Large intestine (tissue), 3 donors: ENCODE results near the gene CC2D2A. TPM values are rescaled to one million over a fixed set of nuclear protein-coding genes. Genes with fewer than 3 reads are reported as not detected.
A peak's percentile ranks its signal among the peaks of the same experiment; 100 is the strongest.

Source experiments
- DNase-seq, 2 donors: peaks; one replicate each; pipeline versions ENCODE4 v3.0.0 to v3.0.0-alpha.2; 2013
- H3K27ac ChIP-seq: one replicate; pipeline ENCODE4 v1.5.1; 2013; ENCODE audit warnings: low read length
- H3K27me3 ChIP-seq: 2 replicates; pipeline ENCODE4 v1.6.1; 2013; ENCODE audit warnings: low read length; ENCODE audit not compliant: control insufficient read depth, insufficient read depth
- H3K36me3 ChIP-seq: 2 replicates; pipeline ENCODE4 v1.6.1; 2013; ENCODE audit warnings: low read length; ENCODE audit not compliant: control insufficient read depth, insufficient read depth
- H3K4me1 ChIP-seq: one replicate; pipeline ENCODE4 v1.6.1; 2013; ENCODE audit warnings: low read length; ENCODE audit not compliant: control insufficient read depth, insufficient read depth
- H3K4me3 ChIP-seq: one replicate; pipeline ENCODE4 v1.5.1; 2013; ENCODE audit warnings: low read length
- H3K9me3 ChIP-seq: one replicate; pipeline ENCODE4 v1.6.1; 2013; ENCODE audit warnings: mild to moderate bottlenecking, low read depth, low read length, moderate library complexity; ENCODE audit not compliant: control insufficient read depth
- WGBS: methylation state at CpG from one replicate; pipeline ENCODE4 v1.1.5; 2013; ENCODE audit warnings: low lambda C conversion rate; ENCODE audit not compliant: insufficient coverage; 5-methylcytosine and 5-hydroxymethylcytosine counted together
- polyA plus RNA-seq: library from polyadenylated mRNA; unstranded; fragments of 120-200 nt; gene quantifications from one replicate; pipeline ENCODE4 v1.2.1, GENCODE V29; 2013

CC2D2A gene
- polyA plus RNA-seq, 1 donor = 16.4 TPM

DNA sequence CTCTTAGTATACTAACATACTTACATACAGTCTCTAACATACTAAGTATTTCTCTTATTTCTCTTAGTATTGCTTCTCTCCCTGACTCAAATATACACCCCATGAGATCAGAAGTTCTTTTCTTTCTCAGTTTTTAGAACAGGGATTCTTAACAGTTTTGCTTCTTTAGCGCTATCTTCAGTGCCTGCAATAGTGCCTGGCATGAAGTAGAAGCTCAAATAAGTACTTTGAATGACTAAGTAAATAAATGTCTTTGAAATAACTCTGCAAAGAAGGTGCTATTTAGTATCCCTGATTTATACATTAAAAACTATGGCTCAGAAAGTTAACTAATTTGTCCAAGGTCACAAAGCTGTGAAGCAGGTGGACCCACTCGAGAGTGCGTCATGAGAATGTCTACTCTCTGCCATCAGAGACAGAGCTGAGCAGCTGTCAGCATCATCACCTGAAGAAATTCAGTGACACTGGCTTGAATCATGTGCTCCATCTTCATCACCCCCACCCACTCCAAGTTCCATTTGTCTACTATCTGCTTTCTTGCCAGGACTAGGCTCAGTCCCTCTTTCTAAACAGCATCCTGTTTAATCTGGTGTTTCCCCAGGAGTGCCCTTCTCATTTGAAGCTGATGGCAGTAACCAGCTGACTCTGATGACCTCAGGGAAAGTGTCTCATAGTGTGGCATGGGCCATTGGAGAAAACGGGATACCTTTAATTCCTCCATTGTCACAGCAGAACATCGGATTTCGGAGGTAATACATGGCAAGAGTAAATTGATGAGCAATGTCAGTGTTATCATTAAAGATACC lies 83.1 kb downstream of the CC2D2A start:
- Histone ChIP-seq H3K9me3 (no peaks in the 10 kb centered on the region), H3K36me3 (peaks cover 13% of the 10 kb centered on the region), H3K4me3 (no peak overlapping the region), H3K4me1 (peaks cover 5% of the 10 kb centered on the region), H3K27me3 (no peaks in the 10 kb centered on the region), H3K27ac (no peak overlapping the region)
- 87% methylated on average over 3 of the region's 6 CpGs for WGBS
- DNase-seq = no peak

GRCh38 chr4:15556511-15557092 lies 86.9 kb downstream of the CC2D2A start:
- peaks cover 19% of the 10 kb centered on the region for H3K36me3 ChIP-seq
- WGBS = 77% methylated on average over 3 of the region's 4 CpGs
- no peaks in the 10 kb centered on the region for H3K27me3 ChIP-seq
- H3K4me1 ChIP-seq = peaks cover 10% of the 10 kb centered on the region
- H3K9me3 ChIP-seq = no peaks in the 10 kb centered on the region
- no peak overlapping the region for H3K4me3 ChIP-seq
- no peak for DNase-seq
- no peak overlapping the region for H3K27ac ChIP-seq

DNA sequence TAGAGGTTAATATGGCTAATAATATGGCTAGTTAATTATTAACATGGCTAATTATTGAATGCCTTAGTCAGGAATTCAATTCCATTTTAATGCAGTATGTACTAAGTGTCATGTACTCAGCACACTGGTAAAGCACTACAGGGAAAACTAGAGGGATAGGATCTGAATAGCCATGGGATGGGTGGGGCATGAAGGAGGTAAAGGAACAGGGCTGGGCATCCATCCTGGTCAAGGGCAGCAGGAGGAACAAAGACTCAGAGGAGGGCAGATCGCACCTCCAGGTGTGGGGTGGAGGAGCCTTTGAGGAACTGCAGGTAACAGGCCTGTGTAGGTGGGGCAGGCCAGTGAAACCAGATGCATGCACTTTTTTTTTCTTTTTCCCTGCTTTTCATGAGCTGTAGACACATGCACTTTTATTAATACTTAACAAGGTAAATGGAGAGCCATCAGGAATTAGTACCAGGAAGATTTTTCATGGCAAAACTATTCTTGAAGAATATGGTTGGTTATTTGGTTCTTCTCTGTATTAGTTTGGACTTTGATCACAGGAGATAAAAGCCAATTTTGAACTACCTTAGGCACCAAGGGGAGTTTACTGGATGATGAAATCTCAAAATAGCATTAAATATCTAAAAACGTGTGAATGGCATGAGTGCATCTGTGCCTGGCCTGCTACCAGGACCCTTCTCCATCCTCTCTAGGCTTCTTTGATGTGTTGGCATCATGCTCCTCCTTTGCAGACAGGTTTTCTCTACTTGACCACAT lies 88.3 kb downstream of the CC2D2A start:
- whole genome bisulfite sequencing = no CpG with 5 or more reads among the region's 2 CpGs

GRCh38 chr4:15558561-15558960 lies 88.9 kb downstream of the CC2D2A start:
- WGBS = 88% methylated on average over 1 of the region's 2 CpGs
- Histone ChIP-seq H3K4me1 (peaks cover 10% of the 10 kb centered on the region), H3K36me3 (peaks cover 17% of the 10 kb centered on the region), H3K4me3 (no peak overlapping the region), H3K27ac (no peak overlapping the region), H3K27me3 (no peaks in the 10 kb centered on the region), H3K9me3 (no peaks in the 10 kb centered on the region)
- no peak for DNase-seq

More for the DNA sequence above, 88.3 kb downstream of the CC2D2A start:
- no peaks in the 10 kb centered on the region for H3K9me3 ChIP-seq
- no peak overlapping the region for H3K27ac ChIP-seq
- H3K4me3 ChIP-seq = no peak overlapping the region
- no peaks in the 10 kb centered on the region for H3K27me3 ChIP-seq
- H3K36me3 ChIP-seq = peaks cover 17% of the 10 kb centered on the region
- peaks cover 10% of the 10 kb centered on the region for H3K4me1 ChIP-seq
- DNase-seq = peak in 1 of 2 donors; percentile 79

DNA sequence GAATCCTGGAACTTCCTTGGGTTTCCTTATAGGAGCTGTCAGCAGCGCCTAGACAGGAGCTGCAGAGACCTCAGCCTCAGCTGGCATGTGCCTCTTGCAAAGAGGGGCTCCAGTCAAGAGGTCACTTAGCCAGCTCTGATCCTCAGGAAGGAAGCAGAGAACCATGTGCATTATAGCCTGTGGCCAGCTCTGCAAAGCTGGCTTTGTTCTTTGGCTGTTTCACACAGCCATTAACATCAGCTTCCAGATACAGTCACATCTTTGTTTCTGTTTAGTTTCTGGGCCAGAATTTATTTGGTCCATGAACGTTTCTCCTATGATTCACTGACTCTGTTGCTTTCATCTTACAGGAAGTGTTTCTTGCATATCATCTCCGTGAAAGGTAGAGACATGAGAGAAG lies 92.4 kb downstream of the CC2D2A start:
- WGBS = no CpG with 5 or more reads among the region's 3 CpGs
- H3K27ac ChIP-seq = no peak overlapping the region
- H3K36me3 ChIP-seq = peaks cover 34% of the 10 kb centered on the region

DNA sequence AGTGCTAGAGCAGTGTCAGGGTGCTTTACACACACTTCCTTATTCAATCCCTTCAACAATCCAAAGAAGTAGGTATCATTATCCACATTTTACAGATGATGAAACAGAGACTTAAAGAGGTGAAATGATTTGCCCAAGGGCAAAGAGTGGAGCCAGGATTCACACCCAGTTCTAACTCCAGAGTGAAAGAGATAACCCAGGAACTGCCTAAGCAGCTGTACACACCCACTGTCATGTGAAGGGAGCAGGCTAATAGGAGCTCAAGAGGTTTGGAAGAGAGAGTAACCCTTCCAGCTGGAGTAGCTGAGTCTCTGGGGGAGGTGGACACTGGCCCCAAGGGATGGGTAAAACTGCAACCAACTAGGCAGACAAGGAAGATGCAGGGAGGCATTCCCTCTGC lies 92.9 kb downstream of the CC2D2A start:
- no peak for DNase-seq
- peaks cover 6% of the 10 kb centered on the region for H3K4me1 ChIP-seq
- no peaks in the 10 kb centered on the region for H3K27me3 ChIP-seq
- H3K36me3 ChIP-seq = peaks cover 37% of the 10 kb centered on the region
- H3K27ac ChIP-seq = no peak overlapping the region
- no peak overlapping the region for H3K4me3 ChIP-seq
- no peaks in the 10 kb centered on the region for H3K9me3 ChIP-seq

More for the DNA sequence above, 92.4 kb downstream of the CC2D2A start:
- Histone ChIP-seq H3K9me3 (no peaks in the 10 kb centered on the region), H3K4me3 (no peak overlapping the region), H3K4me1 (peaks cover 9% of the 10 kb centered on the region), H3K27me3 (no peaks in the 10 kb centered on the region)
- no peak for DNase-seq

- no peak for DNase-seq
- Histone ChIP-seq H3K9me3 (no peaks in the 10 kb centered on the region), H3K4me3 (no peak overlapping the region), H3K36me3 (peaks cover 50% of the 10 kb centered on the region), H3K27me3 (no peaks in the 10 kb centered on the region), H3K27ac (no peak overlapping the region), H3K4me1 (no peaks in the 10 kb centered on the region)
- no CpG with 5 or more reads among the region's 6 CpGs for WGBS
Measured at GRCh38 chr4:15563871-15564270, 94.2 kb downstream of the CC2D2A start.

- H3K4me1 ChIP-seq = no peaks in the 10 kb centered on the region
- no peaks in the 10 kb centered on the region for H3K9me3 ChIP-seq
- no peak overlapping the region for H3K27ac ChIP-seq
- no peak overlapping the region for H3K4me3 ChIP-seq
- peaks cover 50% of the 10 kb centered on the region for H3K36me3 ChIP-seq
- no peak for DNase-seq
- H3K27me3 ChIP-seq = no peaks in the 10 kb centered on the region
Measured at GRCh38 chr4:15568821-15569220, 99.1 kb downstream of the CC2D2A start.

GRCh38 chr4:15569746-15570145 lies 100.1 kb downstream of the CC2D2A start:
- Histone ChIP-seq H3K4me3 (no peak overlapping the region), H3K27me3 (no peaks in the 10 kb centered on the region), H3K27ac (no peak overlapping the region), H3K9me3 (no peaks in the 10 kb centered on the region), H3K4me1 (no peaks in the 10 kb centered on the region), H3K36me3 (peaks cover 44% of the 10 kb centered on the region)
- no peak for DNase-seq
- WGBS = no CpG with 5 or more reads among the region's 5 CpGs

DNA sequence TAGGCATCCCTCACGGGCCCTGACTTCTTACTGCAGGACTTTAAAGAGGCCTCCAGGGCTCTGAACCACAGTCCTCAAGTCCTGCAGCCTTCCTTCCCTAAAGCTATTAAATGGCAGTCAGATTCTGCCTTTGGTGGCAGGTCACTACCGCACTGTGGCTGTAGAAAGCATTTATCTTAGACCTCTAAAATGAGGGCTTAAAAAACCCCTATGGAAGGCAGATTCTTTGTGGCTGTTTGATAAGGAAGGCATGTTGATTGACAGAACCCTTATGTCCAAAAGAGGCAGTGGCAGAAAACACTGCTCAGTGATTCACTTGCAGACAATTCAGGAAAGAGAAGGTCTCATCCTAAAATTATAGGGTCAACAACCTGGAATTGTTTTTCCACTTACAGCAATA lies 106.3 kb downstream of the CC2D2A start:
- no peak for DNase-seq
- Histone ChIP-seq H3K9me3 (no peaks in the 10 kb centered on the region), H3K27me3 (no peaks in the 10 kb centered on the region), H3K27ac (no peak overlapping the region), H3K4me3 (no peak overlapping the region), H3K36me3 (peaks cover 8% of the 10 kb centered on the region), H3K4me1 (no peaks in the 10 kb centered on the region)
- no CpG with 5 or more reads among the region's 2 CpGs for WGBS
